GM23248 (cell line): ENCODE results near the gene NOTUM. TPM values are rescaled to one million over a fixed set of nuclear protein-coding genes. Genes with fewer than 3 reads are reported as not detected.
A peak's percentile ranks its signal among the peaks of the same experiment; 100 is the strongest.

Experiments used
- DNase-seq: peaks from one replicate; pipeline ENCODE4 v3.0.0-alpha.2; 2015
- H2AFZ ChIP-seq: fragments of 200-600 bp; sonication (generic); 2 replicates; pipeline ENCODE4 v1.6.1; 2016; ENCODE audit warnings: antibody characterized with exemption
- H3F3A ChIP-seq: fragments of 200-600 bp; sonication (generic); 2 replicates; pipeline ENCODE4 v1.6.1; 2016; ENCODE audit warnings: mild to moderate bottlenecking, antibody characterized with exemption, mixed run types; ENCODE audit not compliant: insufficient read depth
- H3K27ac ChIP-seq: fragments of 200-600 bp; sonication (generic); 2 replicates; pipeline ENCODE4 v1.5.1; 2016; ENCODE audit warnings: mild to moderate bottlenecking
- H3K27me3 ChIP-seq: fragments of 200-600 bp; sonication (generic); replicated peaks from 2 replicates; pipeline ENCODE4 v1.6.1; 2016; ENCODE audit warnings: mild to moderate bottlenecking; ENCODE audit not compliant: insufficient read depth
- H3K36me3 ChIP-seq: fragments of 200-600 bp; sonication (generic); 2 replicates; pipeline ENCODE4 v1.6.1; 2016; ENCODE audit warnings: low read depth, mild to moderate bottlenecking
- H3K4me1 ChIP-seq: fragments of 200-600 bp; sonication (generic); 2 replicates; pipeline ENCODE4 v1.6.1; 2016; ENCODE audit warnings: mild to moderate bottlenecking; ENCODE audit not compliant: insufficient read depth
- H3K4me2 ChIP-seq: fragments of 200-600 bp; sonication (generic); one replicate; pipeline ENCODE4 v1.6.1; 2016; ENCODE audit warnings: mild to moderate bottlenecking; ENCODE audit not compliant: unreplicated experiment
- H3K4me3 ChIP-seq: fragments of 200-600 bp; sonication (generic); 2 replicates; pipeline ENCODE4 v1.5.1; 2016; ENCODE audit warnings: mild to moderate bottlenecking
- H3K79me2 ChIP-seq: fragments of 200-600 bp; sonication (generic); 2 replicates; pipeline ENCODE4 v1.6.1; 2016; ENCODE audit warnings: mild to moderate bottlenecking; ENCODE audit not compliant: insufficient read depth
- H3K9ac ChIP-seq: fragments of 200-600 bp; sonication (generic); 2 replicates; pipeline ENCODE4 v1.6.1; 2016; ENCODE audit warnings: mild to moderate bottlenecking
- H3K9me2 ChIP-seq: fragments of 200-600 bp; sonication (generic); 2 replicates; pipeline ENCODE4 v1.6.1; 2016; ENCODE audit warnings: mixed run types, mild to moderate bottlenecking, moderate library complexity; ENCODE audit not compliant: insufficient read depth
- H3K9me3 ChIP-seq: fragments of 200-600 bp; sonication (generic); one replicate; pipeline ENCODE4 v1.6.1; 2017; ENCODE audit warnings: low read depth
- H4K20me1 ChIP-seq: fragments of 200-600 bp; sonication (generic); 2 replicates; pipeline ENCODE4 v1.6.0; 2016; ENCODE audit not compliant: insufficient read depth
- EZH2 ChIP-seq: fragments of 200-600 bp; sonication (generic); IDR thresholded peaks from 2 replicates; pipeline ENCODE4 v1.6.1; 2018; ENCODE audit warnings: antibody characterized with exemption, mild to moderate bottlenecking; ENCODE audit not compliant: insufficient read depth, poor library complexity, severe bottlenecking
- EZH2phosphoT487 ChIP-seq: fragments of 200-600 bp; sonication (generic); IDR thresholded peaks from 2 replicates; pipeline ENCODE4 v1.6.1; 2018; ENCODE audit warnings: antibody characterized with exemption, moderate library complexity, mild to moderate bottlenecking, low read depth; ENCODE audit not compliant: insufficient read depth
- WGBS, 2 experiments: methylation state at CpG; one replicate each; pipeline ENCODE4 v1.1.6; 2015 to 2017; ENCODE audit warnings: low lambda C conversion rate in 2 of 2, low coverage in 1 of 2; ENCODE audit errors: missing lambda C conversion rate in 2 of 2; 5-methylcytosine and 5-hydroxymethylcytosine counted together
- in situ Hi-C: fragments of 300-500 bp; cut with MboI; formaldehyde crosslinking; loops from 2 replicates; pipeline ENCODE4 v1.15.0; 2020
- polyA plus RNA-seq: library from polyadenylated mRNA; unstranded; fragments of >200 nt; fragmentation: Nextera tagmentation; extraction: Ambion mirVana; gene quantifications from 2 replicates; pipeline ENCODE4 v1.2.1, GENCODE V29; 2016
- total RNA-seq: library from RNA; depleted of rRNA; stranded (reverse); fragments of >200 nt; shearing (Covaris generic); gene quantifications from 2 replicates; pipeline ENCODE4 v1.2.3, GENCODE V29; 2014

NOTUM gene
- total and polyA plus RNA-seq, 2 experiments from 2014 or later, result not detected

DNA sequence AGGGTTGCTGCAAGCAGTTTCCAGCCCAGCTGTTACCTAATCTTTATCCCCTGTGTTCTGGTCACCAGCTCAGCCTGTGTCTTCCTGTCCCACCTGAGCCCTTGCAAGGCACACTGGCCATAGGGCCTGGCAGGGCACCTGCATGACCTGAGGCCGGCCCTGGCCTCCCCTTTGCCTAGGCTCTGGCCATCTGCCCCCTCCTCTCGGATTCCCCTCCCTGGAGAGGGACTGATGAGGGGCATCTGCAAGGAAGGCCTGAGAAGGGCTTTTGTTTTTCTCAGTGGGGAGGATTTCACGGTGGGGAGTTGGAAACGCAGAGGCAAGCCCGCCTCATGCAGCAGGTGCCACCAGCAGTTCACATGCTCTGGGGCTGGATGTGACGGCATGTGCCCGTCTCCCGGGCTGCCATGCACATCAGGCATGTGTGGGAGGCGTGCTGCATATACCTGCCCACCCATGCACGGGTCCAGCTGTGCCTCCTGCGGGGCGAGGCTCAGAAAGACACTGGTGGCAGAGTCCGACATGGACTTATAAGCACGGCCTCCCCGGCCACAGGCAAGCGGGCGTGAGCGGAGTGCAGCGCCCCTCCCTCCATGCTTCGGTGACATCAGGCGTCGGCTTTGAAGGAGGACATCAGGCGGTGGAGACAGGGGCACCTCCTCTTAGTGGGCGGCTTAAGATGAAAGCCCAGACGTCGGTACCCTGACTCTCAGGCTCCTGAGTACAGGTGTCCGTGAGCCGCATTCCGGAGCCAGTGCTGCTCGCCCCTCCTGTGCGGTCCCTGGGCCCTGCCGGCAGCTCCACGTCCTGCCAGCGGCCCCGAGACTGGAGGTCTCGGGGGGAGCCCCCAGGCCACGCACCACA is 33.0 kb upstream of the NOTUM start:
- TF ChIP-seq EZH2phosphoT487 (no peak), EZH2 (no peak)
- H3K9ac ChIP-seq, result no peak overlapping the region
- no peaks in the 10 kb centered on the region for H3K36me3 ChIP-seq
- no peak overlapping the region for H3K4me2 ChIP-seq
- no peak for DNase-seq
- no peaks in the 10 kb centered on the region for H3K27me3 ChIP-seq
- H3K9me2 ChIP-seq, result no peaks in the 10 kb centered on the region
- no peaks in the 10 kb centered on the region for H3K79me2 ChIP-seq
- in situ Hi-C loops, result no loop called here
- 0 out of 2 replicates have a peak, but pooled peaks cover 6% of the 10 kb centered on the region for H3F3A ChIP-seq
- H3K27ac ChIP-seq, result no peak overlapping the region
- no peak overlapping the region for H3K4me3 ChIP-seq
- H2AFZ ChIP-seq, result no peak overlapping the region
- 93 to 95% methylated on average over 36 to 37 of the region's 37 CpGs for WGBS, 2 experiments
- no peaks in the 10 kb centered on the region for H4K20me1 ChIP-seq
- H3K4me1 ChIP-seq, result peaks cover 11% of the 10 kb centered on the region
- no peaks in the 10 kb centered on the region for H3K9me3 ChIP-seq

DNA sequence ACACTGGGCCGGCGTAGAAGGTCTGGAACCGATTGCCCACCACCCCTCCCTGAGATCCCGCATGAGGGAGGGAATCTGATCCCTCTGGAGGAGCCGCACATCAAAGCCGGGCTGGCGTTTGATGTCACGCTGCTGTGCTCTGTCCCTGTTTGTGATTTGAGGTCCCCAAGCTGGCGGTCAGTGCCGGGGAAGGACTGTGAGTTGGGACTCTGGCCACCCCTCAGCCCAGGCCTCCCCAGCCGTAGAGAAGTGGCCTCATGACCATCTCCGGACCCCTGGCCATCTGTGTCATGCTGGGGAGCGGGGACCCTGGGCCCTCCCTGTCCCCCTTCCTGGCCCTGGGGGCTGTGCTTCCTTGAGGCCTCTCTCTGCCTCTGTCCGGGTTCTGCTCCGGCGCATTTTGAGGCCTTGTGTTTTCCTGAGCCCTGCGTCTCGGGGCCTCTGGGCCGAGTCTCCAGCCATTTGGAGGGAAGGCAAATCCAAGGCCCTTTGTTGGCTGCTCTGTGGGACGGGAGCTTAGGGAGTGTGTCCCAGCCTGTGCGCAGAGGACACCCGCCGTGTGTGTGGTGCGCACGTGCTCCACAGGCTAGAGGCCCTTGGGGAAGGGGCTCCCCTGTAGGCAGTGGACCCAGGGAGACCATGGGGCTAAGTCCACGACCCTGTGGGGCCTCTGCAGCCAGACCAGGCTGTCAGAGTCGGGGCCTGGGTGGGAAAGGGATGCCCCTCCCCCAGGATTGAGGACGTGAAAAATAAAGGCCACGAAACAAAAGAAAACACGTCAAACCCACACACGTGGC is 31.5 kb upstream of the NOTUM start:
- no peak overlapping the region; the same call in 1 of the 2 replicates for H3K27ac ChIP-seq
- TF ChIP-seq EZH2phosphoT487 (no peak), EZH2 (no peak)
- H3K4me3 ChIP-seq, result 0 out of 2 replicates have a peak overlapping the region, but pooled peaks have one; percentile 19
- in situ Hi-C loops, result no loop called here
- DNase-seq, result no peak
- H3K36me3 ChIP-seq, result no peaks in the 10 kb centered on the region
- H3K9me3 ChIP-seq, result no peaks in the 10 kb centered on the region
- no peaks in the 10 kb centered on the region for H3K9me2 ChIP-seq
- H4K20me1 ChIP-seq, result no peaks in the 10 kb centered on the region
- H3K9ac ChIP-seq, result peak overlapping the region; percentile 33
- H3K79me2 ChIP-seq, result no peaks in the 10 kb centered on the region
- H3K27me3 ChIP-seq, result no peaks in the 10 kb centered on the region
- 0 out of 2 replicates have a peak, but pooled peaks cover 6% of the 10 kb centered on the region for H3F3A ChIP-seq
- 74 to 83% methylated on average over 27 to 31 of the region's 31 CpGs for WGBS, 2 experiments
- no peak overlapping the region for H2AFZ ChIP-seq
- peaks cover 11% of the 10 kb centered on the region for H3K4me1 ChIP-seq
- peak overlapping the region; percentile 53 for H3K4me2 ChIP-seq

DNA sequence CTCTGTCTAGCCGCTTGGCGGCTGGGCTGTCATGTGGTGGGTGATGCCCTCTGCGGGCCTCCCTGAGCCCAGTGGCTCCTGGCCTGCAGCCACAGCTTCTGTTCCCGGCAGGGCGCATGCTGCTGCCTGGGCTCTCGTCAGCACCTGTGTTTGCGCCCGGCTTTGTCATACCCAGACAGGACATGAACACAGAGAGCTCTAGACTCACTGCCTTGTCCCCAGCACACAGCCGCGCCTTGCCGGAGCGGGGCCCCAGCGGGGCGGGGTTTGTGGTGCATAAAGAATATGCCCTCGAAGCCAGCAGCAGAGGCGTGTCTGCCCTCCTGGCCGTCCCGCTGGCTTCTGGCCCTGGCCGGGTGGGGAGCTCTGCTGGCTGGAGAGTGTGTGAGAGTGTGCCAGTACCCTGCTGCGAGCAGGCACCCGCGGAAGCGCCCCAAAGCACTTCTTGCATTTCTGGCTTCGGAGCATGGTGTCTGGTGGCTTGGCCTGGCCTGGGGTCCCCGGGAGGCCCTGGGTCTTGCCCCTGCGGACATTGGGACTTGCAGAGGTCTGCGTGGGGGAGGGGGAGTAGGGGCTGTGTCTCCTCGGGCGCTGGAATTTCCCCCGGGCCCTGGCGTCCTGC is 30.8 kb upstream of the NOTUM start:
- 5 to 7% methylated on average over 27 to 28 of the region's 31 CpGs for WGBS, 2 experiments
- Histone ChIP-seq H3K4me3 (0 out of 2 replicates have a peak overlapping the region, but pooled peaks have one; percentile 19), H4K20me1 (no peaks in the 10 kb centered on the region)

More for the DNA sequence above, 30.8 kb upstream of the NOTUM start:
- Histone ChIP-seq H3K4me1 (peaks cover 11% of the 10 kb centered on the region), H3K27me3 (no peaks in the 10 kb centered on the region), H2AFZ (no peak overlapping the region), H3K36me3 (no peaks in the 10 kb centered on the region), H3K9me2 (no peaks in the 10 kb centered on the region), H3K9ac (peak overlapping the region; percentile 33), H3K9me3 (no peaks in the 10 kb centered on the region), H3K4me2 (peak overlapping the region; percentile 53), H3K79me2 (no peaks in the 10 kb centered on the region), H3F3A (0 out of 2 replicates have a peak, but pooled peaks cover 6% of the 10 kb centered on the region), H3K27ac (peak overlapping the region; percentile 25; the same call in 1 of the 2 replicates)
- peak; percentile 89 for DNase-seq
- in situ Hi-C loops, result no loop called here
- TF ChIP-seq EZH2phosphoT487, result no peak
- no peak for TF ChIP-seq EZH2
